ENCODE data around the gene HDAC6. TPM values are rescaled to one million over a fixed set of nuclear protein-coding genes. Genes with fewer than 3 reads are reported as not detected.
"Not testable (repeated sequence)": the region's sequence is repeated elsewhere in the genome, so short reads cannot be mapped to it uniquely, and the experiment has no call there.

HDAC6 gene
- total RNA-seq, 1 experiment from 2014 or later = 25.1 TPM

GRCh38 chrX:48854898-48855297, 53.0 kb downstream of the HDAC6 start:
- H2AFZ ChIP-seq (ENCODE audit: low read length) = no peak overlapping the region
- no peak overlapping the region for H3K9ac ChIP-seq (ENCODE audit: low read length)
- H3K9me2 ChIP-seq (replicated peaks; ENCODE audit: insufficient read depth, low read length) = no peaks in the 10 kb centered on the region
- H4K20me1 ChIP-seq (ENCODE audit: insufficient read depth, low read depth, low read length) = no peaks in the 10 kb centered on the region
- H3K9me3 ChIP-seq (ENCODE audit: low read length) = no peaks in the 10 kb centered on the region
- H3K27ac ChIP-seq (ENCODE audit: low read length) = no peak overlapping the region
- DNase-seq = no peak
- no peaks in the 10 kb centered on the region for H3K79me2 ChIP-seq (ENCODE audit: low read length)
- no peaks in the 10 kb centered on the region for H3K36me3 ChIP-seq (ENCODE audit: insufficient read depth, low read length)
- H3K27me3 ChIP-seq (ENCODE audit: low read length) = no peaks in the 10 kb centered on the region
- H3K4me2 ChIP-seq (ENCODE audit: low read depth, low read length, poor library complexity, severe bottlenecking) = no peak overlapping the region
- no peak overlapping the region for H3K4me3 ChIP-seq (ENCODE audit: low read length)
- peaks cover 8% of the 10 kb centered on the region for H3K4me1 ChIP-seq (ENCODE audit: low read length)

GRCh38 chrX:48864210-48864609, 62.3 kb downstream of the HDAC6 start:
- H3K27me3 ChIP-seq (ENCODE audit: low read length) = no peaks in the 10 kb centered on the region
- H3K4me3 ChIP-seq (ENCODE audit: low read length) = no peak overlapping the region
- H3K4me1 ChIP-seq (ENCODE audit: low read length) = no peaks in the 10 kb centered on the region
- no peak for DNase-seq
- H3K36me3 ChIP-seq (ENCODE audit: insufficient read depth, low read length) = no peaks in the 10 kb centered on the region
- no peak overlapping the region for H3K4me2 ChIP-seq (ENCODE audit: low read depth, low read length, poor library complexity, severe bottlenecking)
- no peaks in the 10 kb centered on the region for H3K9me3 ChIP-seq (ENCODE audit: low read length)
- no peak overlapping the region for H3K9ac ChIP-seq (ENCODE audit: low read length)
- no peaks in the 10 kb centered on the region for H3K79me2 ChIP-seq (ENCODE audit: low read length)
- H2AFZ ChIP-seq (ENCODE audit: low read length) = no peak overlapping the region
- H4K20me1 ChIP-seq (ENCODE audit: insufficient read depth, low read depth, low read length) = no peaks in the 10 kb centered on the region
- no peak overlapping the region for H3K27ac ChIP-seq (ENCODE audit: low read length)
- H3K9me2 ChIP-seq (replicated peaks; ENCODE audit: insufficient read depth, low read length) = no peaks in the 10 kb centered on the region

GRCh38 chrX:48872017-48872416, 70.2 kb downstream of the HDAC6 start:
- not testable (repeated sequence) for H3K4me2 ChIP-seq (ENCODE audit: low read depth, low read length, poor library complexity, severe bottlenecking); H4K20me1 ChIP-seq (ENCODE audit: insufficient read depth, low read depth, low read length); H3K36me3 ChIP-seq (ENCODE audit: insufficient read depth, low read length)

More at GRCh38 chrX:48872017-48872416, 70.2 kb downstream of the HDAC6 start:
- not testable (repeated sequence) for H2AFZ ChIP-seq (ENCODE audit: low read length); DNase-seq; H3K9me3 ChIP-seq (ENCODE audit: low read length); H3K79me2 ChIP-seq (ENCODE audit: low read length); H3K9ac ChIP-seq (ENCODE audit: low read length); H3K9me2 ChIP-seq (replicated peaks; ENCODE audit: insufficient read depth, low read length); H3K4me3 ChIP-seq (ENCODE audit: low read length); H3K4me1 ChIP-seq (ENCODE audit: low read length); H3K27me3 ChIP-seq (ENCODE audit: low read length); H3K27ac ChIP-seq (ENCODE audit: low read length)

Small RNA genes lying within 50 kb of the gene (small RNA-seq; reads per million reads assigned to genes)
- not detected for gene RNU6-29P

Other genes with a start within 250 kb of the HDAC6 start
- gene RBM3, start 227.6 kb upstream of the HDAC6 start, total RNA-seq (2014; rRNA removed; shearing (Covaris generic); ENCODE audit: low replicate concordance) = 176 and 183 TPM in 2 replicates
- 35.5 and 53.4 TPM in 2 replicates for gene WDR13, start 204.6 kb upstream of the HDAC6 start, total RNA-seq (2014; rRNA removed; shearing (Covaris generic); ENCODE audit: low replicate concordance)
- 63.4 and 83.6 TPM in 2 replicates for gene WAS, start 118.3 kb upstream of the HDAC6 start, total RNA-seq (2014; rRNA removed; shearing (Covaris generic); ENCODE audit: low replicate concordance)
- gene SUV39H1, start 105.3 kb upstream of the HDAC6 start, total RNA-seq (2014; rRNA removed; shearing (Covaris generic); ENCODE audit: low replicate concordance) = 9.5 and 12.2 TPM in 2 replicates
- gene GLOD5, start 40.3 kb upstream of the HDAC6 start, total RNA-seq (2014; rRNA removed; shearing (Covaris generic); ENCODE audit: low replicate concordance) = not detected in 2 replicates
- gene GATA1, start 15.5 kb upstream of the HDAC6 start, total RNA-seq (2014; rRNA removed; shearing (Covaris generic); ENCODE audit: low replicate concordance) = not detected in 2 replicates
- gene ERAS, start 24.4 kb downstream of the HDAC6 start, total RNA-seq (2014; rRNA removed; shearing (Covaris generic); ENCODE audit: low replicate concordance) = not detected in 2 replicates
- not detected in 2 replicates for gene PCSK1N, start 33.5 kb downstream of the HDAC6 start, total RNA-seq (2014; rRNA removed; shearing (Covaris generic); ENCODE audit: low replicate concordance)
- 84.5 and 108 TPM in 2 replicates for gene TIMM17B, start 95.7 kb downstream of the HDAC6 start, total RNA-seq (2014; rRNA removed; shearing (Covaris generic); ENCODE audit: low replicate concordance)
- 40.3 and 78.0 TPM in 2 replicates for gene PQBP1, start 95.9 kb downstream of the HDAC6 start, total RNA-seq (2014; rRNA removed; shearing (Covaris generic); ENCODE audit: low replicate concordance)
- gene SLC35A2, start 109.6 kb downstream of the HDAC6 start, total RNA-seq (2014; rRNA removed; shearing (Covaris generic); ENCODE audit: low replicate concordance) = 12.7 and 15.1 TPM in 2 replicates
- gene PIM2, start 117.0 kb downstream of the HDAC6 start, total RNA-seq (2014; rRNA removed; shearing (Covaris generic); ENCODE audit: low replicate concordance) = 23.1 and 33.8 TPM in 2 replicates
- gene OTUD5, start 155.5 kb downstream of the HDAC6 start, total RNA-seq (2014; rRNA removed; shearing (Covaris generic); ENCODE audit: low replicate concordance) = 36.2 and 57.4 TPM in 2 replicates
- 2.2 and 2.6 TPM in 2 replicates for gene KCND1, start 169.8 kb downstream of the HDAC6 start, total RNA-seq (2014; rRNA removed; shearing (Covaris generic); ENCODE audit: low replicate concordance)
- 18.0 and 37.6 TPM in 2 replicates for gene GRIPAP1, start 200.2 kb downstream of the HDAC6 start, total RNA-seq (2014; rRNA removed; shearing (Covaris generic); ENCODE audit: low replicate concordance)
- gene TFE3, start 241.3 kb downstream of the HDAC6 start, total RNA-seq (2014; rRNA removed; shearing (Covaris generic); ENCODE audit: low replicate concordance) = 4.4 and 11.8 TPM in 2 replicates

Measured in Karpas-422 (cell line).